ENCODE data around the gene FSTL5. TPM values are rescaled to one million over a fixed set of nuclear protein-coding genes. Genes with fewer than 3 reads are reported as not detected.

FSTL5 gene
- total RNA-seq, 4 donors from 2014 or later, result not detected

DNA sequence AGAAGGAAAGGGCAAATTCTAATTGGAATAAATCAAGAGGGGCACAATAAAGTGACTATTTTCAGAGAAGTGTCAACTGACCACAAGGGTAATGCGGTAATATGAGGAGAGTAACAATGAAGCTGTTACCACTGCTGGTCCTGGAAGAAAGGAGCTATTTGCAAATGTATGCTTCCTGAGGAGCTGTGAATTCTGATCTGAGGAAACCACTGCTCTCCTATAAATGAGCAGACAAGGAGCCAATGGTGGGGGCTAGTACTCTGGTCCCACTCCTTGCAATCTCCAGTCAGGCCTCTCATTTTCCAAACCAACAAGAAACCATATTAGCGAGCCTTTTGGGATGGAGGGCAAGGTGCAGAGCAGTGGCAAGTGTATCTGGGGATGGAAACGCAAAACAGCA lies 770.2 kb downstream of the FSTL5 start:
- no peak overlapping the region for H3K27ac ChIP-seq
- no peak for TF ChIP-seq POLR2A (IDR thresholded peaks at IDR 0.05)
- TF ChIP-seq, protein P1, sequence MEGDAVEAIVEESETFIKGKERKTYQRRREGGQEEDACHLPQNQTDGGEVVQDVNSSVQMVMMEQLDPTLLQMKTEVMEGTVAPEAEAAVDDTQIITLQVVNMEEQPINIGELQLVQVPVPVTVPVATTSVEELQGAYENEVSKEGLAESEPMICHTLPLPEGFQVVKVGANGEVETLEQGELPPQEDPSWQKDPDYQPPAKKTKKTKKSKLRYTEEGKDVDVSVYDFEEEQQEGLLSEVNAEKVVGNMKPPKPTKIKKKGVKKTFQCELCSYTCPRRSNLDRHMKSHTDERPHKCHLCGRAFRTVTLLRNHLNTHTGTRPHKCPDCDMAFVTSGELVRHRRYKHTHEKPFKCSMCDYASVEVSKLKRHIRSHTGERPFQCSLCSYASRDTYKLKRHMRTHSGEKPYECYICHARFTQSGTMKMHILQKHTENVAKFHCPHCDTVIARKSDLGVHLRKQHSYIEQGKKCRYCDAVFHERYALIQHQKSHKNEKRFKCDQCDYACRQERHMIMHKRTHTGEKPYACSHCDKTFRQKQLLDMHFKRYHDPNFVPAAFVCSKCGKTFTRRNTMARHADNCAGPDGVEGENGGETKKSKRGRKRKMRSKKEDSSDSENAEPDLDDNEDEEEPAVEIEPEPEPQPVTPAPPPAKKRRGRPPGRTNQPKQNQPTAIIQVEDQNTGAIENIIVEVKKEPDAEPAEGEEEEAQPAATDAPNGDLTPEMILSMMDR (IDR thresholded peaks at IDR 0.05), result no peak
- WGBS, 2 donors, result 59 to 62% methylated on average over 3 of the region's 3 CpGs
- H3K4me1 ChIP-seq, result no peaks in the 10 kb centered on the region
- intact Hi-C loops (cut with DNase I), result no loop called here
- H3K9me3 ChIP-seq, result no peaks in the 10 kb centered on the region
- no peaks in the 10 kb centered on the region for H3K27me3 ChIP-seq
- DNase-seq, result no peak
- no peak overlapping the region for H3K4me3 ChIP-seq
- H3K36me3 ChIP-seq, result no peaks in the 10 kb centered on the region

DNA sequence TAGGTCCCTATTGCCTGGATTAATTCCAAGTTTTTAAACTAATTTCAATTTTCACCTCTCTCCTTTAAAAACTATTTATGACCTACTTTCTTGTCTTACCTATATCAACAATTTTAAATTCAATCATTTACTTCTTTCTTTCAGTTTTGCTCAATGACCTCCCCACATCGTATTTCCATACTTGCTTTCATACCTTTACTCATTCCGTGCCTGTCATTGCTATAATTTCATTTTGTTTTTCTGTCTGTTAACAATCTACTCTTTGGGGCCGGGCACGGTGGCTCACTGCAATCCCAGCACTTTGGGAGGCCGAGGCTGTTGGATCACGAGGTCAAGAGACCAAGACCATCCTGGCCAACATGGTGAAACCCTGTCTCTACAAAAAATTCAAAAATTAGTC lies 781.1 kb downstream of the FSTL5 start:
- intact Hi-C loops (cut with DNase I), result no loop called here
- no peaks in the 10 kb centered on the region for H3K27me3 ChIP-seq
- WGBS, 2 donors, result 69 to 93% methylated on average over 6 of the region's 6 CpGs
- no peaks in the 10 kb centered on the region for H3K4me1 ChIP-seq
- no peaks in the 10 kb centered on the region for H3K9me3 ChIP-seq
- H3K27ac ChIP-seq, result no peak overlapping the region
- no peaks in the 10 kb centered on the region for H3K36me3 ChIP-seq
- TF ChIP-seq, protein P1 (IDR thresholded peaks at IDR 0.05), result no peak
- no peak for TF ChIP-seq POLR2A (IDR thresholded peaks at IDR 0.05)
- no peak overlapping the region for H3K4me3 ChIP-seq
- no peak for DNase-seq

DNA sequence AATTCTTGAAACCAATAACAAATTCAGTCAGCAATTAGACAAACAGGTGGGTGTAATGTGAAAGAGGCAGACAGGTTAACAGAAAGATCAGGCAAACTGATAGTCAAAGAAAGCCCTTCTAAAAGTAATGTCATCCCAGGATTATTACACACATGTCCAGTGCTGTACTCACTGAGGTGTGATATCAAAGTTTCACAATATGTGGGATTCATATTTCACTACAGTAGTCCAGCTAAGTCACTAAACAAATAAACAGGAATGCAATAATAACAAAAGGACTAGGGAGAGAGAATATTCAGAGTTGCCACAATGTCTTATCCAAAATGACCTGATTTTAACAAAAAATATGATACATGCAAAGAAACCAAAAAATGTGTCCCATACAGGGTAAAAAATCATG lies 787.5 kb downstream of the FSTL5 start:
- H3K27me3 ChIP-seq, result no peaks in the 10 kb centered on the region
- H3K27ac ChIP-seq, result no peak overlapping the region
- intact Hi-C loops (cut with DNase I), result no loop called here
- no peak for TF ChIP-seq POLR2A (IDR thresholded peaks at IDR 0.05)
- TF ChIP-seq, protein P1 (IDR thresholded peaks at IDR 0.05), result no peak
- H3K4me1 ChIP-seq, result no peaks in the 10 kb centered on the region
- no peak overlapping the region for H3K4me3 ChIP-seq
- no peaks in the 10 kb centered on the region for H3K36me3 ChIP-seq
- DNase-seq, result no peak
- no peaks in the 10 kb centered on the region for H3K9me3 ChIP-seq

DNA sequence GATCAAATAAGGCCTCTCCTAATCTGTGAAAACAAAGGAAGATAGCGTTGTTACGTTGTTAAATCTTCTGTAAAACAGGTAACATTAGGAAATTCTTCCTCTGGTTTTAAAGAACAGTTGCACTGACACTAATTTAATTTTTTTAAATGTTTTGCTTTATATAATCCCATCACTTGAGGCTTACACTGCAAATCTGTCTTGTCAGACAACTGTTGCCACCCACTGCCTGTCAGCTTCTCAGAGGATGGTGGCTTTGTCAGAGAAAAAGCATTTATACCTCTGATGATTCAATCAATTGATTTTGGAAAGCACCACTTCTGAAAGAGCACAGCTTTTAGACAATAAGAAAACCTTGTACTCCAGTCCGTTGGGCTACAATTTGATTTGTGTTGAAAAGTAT lies 799.1 kb downstream of the FSTL5 start:
- intact Hi-C loops (cut with DNase I), result no loop called here
- Histone ChIP-seq H3K4me3 (no peak overlapping the region), H3K4me1 (no peaks in the 10 kb centered on the region), H3K27me3 (no peaks in the 10 kb centered on the region), H3K27ac (no peak overlapping the region), H3K36me3 (no peaks in the 10 kb centered on the region), H3K9me3 (peaks cover 0 to 4% (median 0%) of the 10 kb centered on the region in 3 donors)
- TF ChIP-seq POLR2A (IDR thresholded peaks at IDR 0.05), result no peak
- TF ChIP-seq, protein P1 (IDR thresholded peaks at IDR 0.05), result no peak
- WGBS, 2 donors, result 66 to 70% methylated on average over 3 of the region's 3 CpGs
- no peak for DNase-seq

DNA sequence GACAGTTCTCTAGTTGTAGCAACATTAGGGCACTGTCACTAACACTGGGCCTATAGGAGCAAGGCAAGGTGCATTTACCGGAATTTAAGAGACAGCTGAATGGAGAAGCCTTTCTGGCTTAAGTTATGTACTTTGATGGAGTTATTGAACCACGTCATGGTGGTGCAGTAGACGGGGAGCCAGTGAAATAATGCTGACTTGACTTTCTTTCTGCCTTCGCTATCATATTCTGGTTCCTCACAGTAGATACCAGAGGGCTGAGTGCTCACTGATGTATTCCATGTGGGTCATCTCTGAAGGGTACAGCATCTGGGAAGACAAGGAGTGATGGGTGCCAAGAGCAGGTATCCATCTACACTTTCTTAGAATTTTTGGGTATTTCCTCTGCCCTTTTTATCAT lies 802.8 kb downstream of the FSTL5 start:
- Histone ChIP-seq H3K4me1 (no peaks in the 10 kb centered on the region), H3K4me3 (no peak overlapping the region), H3K27ac (no peak overlapping the region), H3K9me3 (no peaks in the 10 kb centered on the region), H3K36me3 (no peaks in the 10 kb centered on the region), H3K27me3 (no peaks in the 10 kb centered on the region)
- 70% methylated on average over 4 of the region's 4 CpGs for WGBS, 2 donors
- intact Hi-C loops (cut with DNase I), result no loop called here
- DNase-seq, result no peak
- TF ChIP-seq, protein P1 (IDR thresholded peaks at IDR 0.05), result no peak
- no peak for TF ChIP-seq POLR2A (IDR thresholded peaks at IDR 0.05)

All from esophagus squamous epithelium (tissue), 5 donors.